ENCODE results near the gene SIRT7.

Gene SIRT7

GRCh38 chr17:81903415-81903831, 14.6 kb downstream of the SIRT7 start:
- no peak for TF ChIP-seq ZBTB7A (IDR thresholded peaks at IDR 0.05; ENCODE audit: low read depth)
- no peak for TF ChIP-seq EP300 (IDR thresholded peaks at IDR 0.05; ENCODE audit: borderline replicate concordance)
- no peak for TF ChIP-seq REST (IDR thresholded peaks at IDR 0.05; ENCODE audit: low read depth)
- no peak for TF ChIP-seq CEBPB (IDR thresholded peaks at IDR 0.05)
- TF ChIP-seq NFIC (IDR thresholded peaks at IDR 0.05): no peak
- TF ChIP-seq TAF1 (IDR thresholded peaks at IDR 0.05; ENCODE audit: low read depth): no peak
- TF ChIP-seq CREB1 (IDR thresholded peaks at IDR 0.05; ENCODE audit: low read depth): no peak
- no peak for TF ChIP-seq YY1 (IDR thresholded peaks at IDR 0.05; ENCODE audit: low read depth)
- no peak for TF ChIP-seq FOXM1 (IDR thresholded peaks at IDR 0.05; ENCODE audit: borderline replicate concordance, low read depth)
- TF ChIP-seq MAX (IDR thresholded peaks at IDR 0.05): no peak
- TF ChIP-seq EGR1 (IDR thresholded peaks at IDR 0.05): no peak
- no peak for TF ChIP-seq TCF12 (IDR thresholded peaks at IDR 0.05; ENCODE audit: low read depth)
- no peak for TF ChIP-seq RAD21 (IDR thresholded peaks at IDR 0.05; ENCODE audit: low read depth)
- TF ChIP-seq TEAD4 (IDR thresholded peaks at IDR 0.05): no peak
- TF ChIP-seq USF1 (IDR thresholded peaks at IDR 0.05): no peak

GRCh38 chr17:81902653-81903414, 15.1 kb downstream of the SIRT7 start:
- TF ChIP-seq REST (IDR thresholded peaks at IDR 0.05; ENCODE audit: low read depth) (no peak), NFIC (IDR thresholded peaks at IDR 0.05) (no peak), CEBPB (IDR thresholded peaks at IDR 0.05) (no peak), TAF1 (IDR thresholded peaks at IDR 0.05; ENCODE audit: low read depth) (no peak), TCF12 (IDR thresholded peaks at IDR 0.05; ENCODE audit: low read depth) (no peak), USF1 (IDR thresholded peaks at IDR 0.05) (no peak), TEAD4 (IDR thresholded peaks at IDR 0.05) (no peak), CREB1 (IDR thresholded peaks at IDR 0.05; ENCODE audit: low read depth) (no peak), EP300 (IDR thresholded peaks at IDR 0.05; ENCODE audit: borderline replicate concordance) (no peak), YY1 (IDR thresholded peaks at IDR 0.05; ENCODE audit: low read depth) (no peak), MAX (IDR thresholded peaks at IDR 0.05) (no peak), RAD21 (IDR thresholded peaks at IDR 0.05; ENCODE audit: low read depth) (no peak), FOXM1 (IDR thresholded peaks at IDR 0.05; ENCODE audit: borderline replicate concordance, low read depth) (no peak), ZBTB7A (IDR thresholded peaks at IDR 0.05; ENCODE audit: low read depth) (no peak), EGR1 (IDR thresholded peaks at IDR 0.05) (no peak)

GRCh38 chr17:81902023-81902652, 15.8 kb downstream of the SIRT7 start, which contains the start of gene NPB:
Gene NPB (plus strand): TSS chr17:81902238. CDS start chr17:81902278, 40 bp downstream.
- TF ChIP-seq MAX (IDR thresholded peaks at IDR 0.05) (no peak), RAD21 (IDR thresholded peaks at IDR 0.05; ENCODE audit: low read depth) (no peak), NFIC (IDR thresholded peaks at IDR 0.05) (no peak), FOXM1 (IDR thresholded peaks at IDR 0.05; ENCODE audit: borderline replicate concordance, low read depth) (no peak), YY1 (IDR thresholded peaks at IDR 0.05; ENCODE audit: low read depth) (no peak), CREB1 (IDR thresholded peaks at IDR 0.05; ENCODE audit: low read depth) (no peak), REST (IDR thresholded peaks at IDR 0.05; ENCODE audit: low read depth) (no peak), CEBPB (IDR thresholded peaks at IDR 0.05) (no peak), ZBTB7A (IDR thresholded peaks at IDR 0.05; ENCODE audit: low read depth) (no peak)

All from Ishikawa (cell line).